ENCODE results near the gene JAG1. TPM values are rescaled to one million over a fixed set of nuclear protein-coding genes. Genes with fewer than 3 reads are reported as not detected.

JAG1 gene
- polyA plus RNA-seq (82.1 to 117 TPM (median 84.2 TPM) in 3 replicates), polyA minus RNA-seq (306 to 390 TPM (median 389 TPM) in 3 replicates)
- 69.6 TPM for polyA plus RNA-seq (2011; ENCODE audit: low read depth)
- polyA plus RNA-seq (2011; cell fraction: cytosol; rRNA removed) = 27.6 and 29.1 TPM in 2 replicates
- polyA plus RNA-seq (2011; cell fraction: nucleus; rRNA removed) = 356 and 357 TPM in 2 replicates
- 37.1 and 115 TPM in 2 replicates for polyA plus RNA-seq (2012; ENCODE audit: low replicate concordance)
- 89.8 TPM for polyA minus RNA-seq (2011; cell fraction: cytosol; rRNA and poly(A)+ RNA removed)
- polyA minus RNA-seq (2011; cell fraction: nucleus; rRNA and poly(A)+ RNA removed) = 497 and 766 TPM in 2 replicates

- peak within 1 kb of the TSS; percentile 51 for H2AFZ ChIP-seq (ENCODE audit: control insufficient read depth, low read length)
- H3K4me2 ChIP-seq (ENCODE audit: control insufficient read depth, extremely low read depth, insufficient read depth, low read depth, low read length) = peak within 1 kb of the TSS; percentile 88
- dilution Hi-C loops (cut with MboI; ENCODE audit: extremely low pct_ligation_motif_present, low sequenced_read_pairs) = no loop called here
- TF ChIP-seq EZH2 (IDR thresholded peaks at IDR 0.05; ENCODE audit: low read length) = no peak
- peak in 1 of 3 experiments; percentile 1 for TF ChIP-seq CTCF (optimal IDR thresholded peaks at IDR 0.05 in 1 of 3, IDR thresholded peaks at IDR 0.05 in 1 of 3, conservative IDR thresholded peaks at IDR 0.05 in 1 of 3; ENCODE audit: extremely low read depth in 1 of 3, insufficient read depth in 2 of 3, low read length in 3 of 3)
- DNase-seq (ENCODE audit: low read depth, low spot score) (peak; percentile 88), FAIRE-seq (no peak)
- H3K4me3 ChIP-seq (ENCODE audit: control insufficient read depth in 2 of 3, extremely low read depth in 1 of 3, insufficient read depth in 2 of 3, low read depth in 1 of 3, low read length in 3 of 3) = peak within 1 kb of the TSS; percentile 94 to 99 (median 99)
- H3K9me1 ChIP-seq (ENCODE audit: control insufficient read depth, extremely low read depth, insufficient read depth, low read length) = no peaks in the 10 kb centered on the region
- peaks cover 9 to 27% of the 10 kb centered on the region in 2 experiments for H3K36me3 ChIP-seq (ENCODE audit: control insufficient read depth in 2 of 2, extremely low read depth in 1 of 2, insufficient read depth in 2 of 2, low read length in 2 of 2)
- H3K27me3 ChIP-seq (ENCODE audit: control insufficient read depth, extremely low read depth, insufficient read depth, low read length) = no peaks in the 10 kb centered on the region
- H3K9me3 ChIP-seq (ENCODE audit: control insufficient read depth, low read depth, low read length) = no peaks in the 10 kb centered on the region
- peaks cover 22% of the 10 kb centered on the region for H3K4me1 ChIP-seq (ENCODE audit: control insufficient read depth, extremely low read depth, insufficient read depth, low read length)
- H3K9ac ChIP-seq (ENCODE audit: control insufficient read depth, extremely low read depth, insufficient read depth, low read length) = peak within 1 kb of the TSS; percentile 97
- H4K20me1 ChIP-seq (ENCODE audit: control insufficient read depth, extremely low read depth, insufficient read depth, low read length) = peaks cover 23% of the 10 kb centered on the region
- peaks cover 51% of the 10 kb centered on the region for H3K79me2 ChIP-seq (ENCODE audit: control insufficient read depth, insufficient read depth, low read length)
- peak within 1 kb of the TSS; percentile 94 for H3K27ac ChIP-seq (ENCODE audit: control insufficient read depth, insufficient read depth, low read length)
Observed at GRCh38 chr20:10673842-10674683, at the start of gene JAG1. Gene JAG1, minus strand, starts transcription at chr20:10673999. Its CDS starts 469 bp downstream, at chr20:10673530.

- Histone ChIP-seq H3K27ac (ENCODE audit: control insufficient read depth, insufficient read depth, low read length) (no peak overlapping the region), H3K4me2 (ENCODE audit: control insufficient read depth, extremely low read depth, insufficient read depth, low read depth, low read length) (no peak overlapping the region), H3K9ac (ENCODE audit: control insufficient read depth, extremely low read depth, insufficient read depth, low read length) (no peak overlapping the region), H3K9me1 (ENCODE audit: control insufficient read depth, extremely low read depth, insufficient read depth, low read length) (no peaks in the 10 kb centered on the region), H3K4me1 (ENCODE audit: control insufficient read depth, extremely low read depth, insufficient read depth, low read length) (peaks cover 3% of the 10 kb centered on the region), H3K79me2 (ENCODE audit: control insufficient read depth, insufficient read depth, low read length) (no peaks in the 10 kb centered on the region), H4K20me1 (ENCODE audit: control insufficient read depth, extremely low read depth, insufficient read depth, low read length) (no peaks in the 10 kb centered on the region), H3K27me3 (ENCODE audit: control insufficient read depth, extremely low read depth, insufficient read depth, low read length) (no peaks in the 10 kb centered on the region), H3K4me3 (ENCODE audit: control insufficient read depth in 2 of 3, extremely low read depth in 1 of 3, insufficient read depth in 2 of 3, low read depth in 1 of 3, low read length in 3 of 3) (no peak overlapping the region), H2AFZ (ENCODE audit: control insufficient read depth, low read length) (no peak overlapping the region), H3K36me3 (ENCODE audit: control insufficient read depth in 2 of 2, extremely low read depth in 1 of 2, insufficient read depth in 2 of 2, low read length in 2 of 2) (no peaks in the 10 kb centered on the region), H3K9me3 (ENCODE audit: control insufficient read depth, low read depth, low read length) (no peaks in the 10 kb centered on the region)
- no peak for TF ChIP-seq EZH2 (IDR thresholded peaks at IDR 0.05; ENCODE audit: low read length)
- TF ChIP-seq CTCF (optimal IDR thresholded peaks at IDR 0.05 in 1 of 3, IDR thresholded peaks at IDR 0.05 in 1 of 3, conservative IDR thresholded peaks at IDR 0.05 in 1 of 3; ENCODE audit: extremely low read depth in 1 of 3, insufficient read depth in 2 of 3, low read length in 3 of 3) = no peak
- dilution Hi-C loops (cut with MboI; ENCODE audit: extremely low pct_ligation_motif_present, low sequenced_read_pairs) = no loop called here
- FAIRE-seq (no peak), DNase-seq (ENCODE audit: low read depth, low spot score) (no peak)
Observed at GRCh38 chr20:10721976-10722375, 48.2 kb upstream of the JAG1 start.
